Brain microvascular endothelial cell (primary cell): ENCODE measurements around the gene TMEM86B.

Experiments
- DNase-seq: peaks from one replicate; pipeline ENCODE4 v3.0.0-alpha.2; 2020
- H3K27ac ChIP-seq: fragments of 250-450 bp; sonication (Bioruptor Pico); 2 replicates; pipeline ENCODE4 v1.5.1; 2020; ENCODE audit warnings: mild to moderate bottlenecking, moderate library complexity
- H3K27me3 ChIP-seq: fragments of 250-450 bp; sonication (Bioruptor Pico); replicated peaks from 2 replicates; pipeline ENCODE4 v1.5.1; 2020; ENCODE audit warnings: mild to moderate bottlenecking
- H3K36me3 ChIP-seq: fragments of 250-450 bp; sonication (Bioruptor Pico); replicated peaks from 2 replicates; pipeline ENCODE4 v1.5.1; 2020; ENCODE audit warnings: mild to moderate bottlenecking
- H3K4me3 ChIP-seq: 2 replicates; pipeline ENCODE4 v1.5.1; 2011; ENCODE audit warnings: low read depth, mild to moderate bottlenecking, control low read depth, low read length, moderate library complexity
- in situ Hi-C: cut with HindIII; loops from 2 replicates; pipeline ENCODE4 v1.10.0; 2017; ENCODE audit warnings: low sequenced_read_pairs, low pct_ligation_motif_present
- TF ChIP-seq, protein P1 (sequence below): IDR thresholded peaks from 2 replicates; pipeline ENCODE4 v1.5.1; 2011; ENCODE audit warnings: low read depth, mild to moderate bottlenecking, moderate library complexity, low read length, control low read depth, inconsistent platforms; ENCODE audit errors: missing control alignments

Gene TMEM86B

DNA sequence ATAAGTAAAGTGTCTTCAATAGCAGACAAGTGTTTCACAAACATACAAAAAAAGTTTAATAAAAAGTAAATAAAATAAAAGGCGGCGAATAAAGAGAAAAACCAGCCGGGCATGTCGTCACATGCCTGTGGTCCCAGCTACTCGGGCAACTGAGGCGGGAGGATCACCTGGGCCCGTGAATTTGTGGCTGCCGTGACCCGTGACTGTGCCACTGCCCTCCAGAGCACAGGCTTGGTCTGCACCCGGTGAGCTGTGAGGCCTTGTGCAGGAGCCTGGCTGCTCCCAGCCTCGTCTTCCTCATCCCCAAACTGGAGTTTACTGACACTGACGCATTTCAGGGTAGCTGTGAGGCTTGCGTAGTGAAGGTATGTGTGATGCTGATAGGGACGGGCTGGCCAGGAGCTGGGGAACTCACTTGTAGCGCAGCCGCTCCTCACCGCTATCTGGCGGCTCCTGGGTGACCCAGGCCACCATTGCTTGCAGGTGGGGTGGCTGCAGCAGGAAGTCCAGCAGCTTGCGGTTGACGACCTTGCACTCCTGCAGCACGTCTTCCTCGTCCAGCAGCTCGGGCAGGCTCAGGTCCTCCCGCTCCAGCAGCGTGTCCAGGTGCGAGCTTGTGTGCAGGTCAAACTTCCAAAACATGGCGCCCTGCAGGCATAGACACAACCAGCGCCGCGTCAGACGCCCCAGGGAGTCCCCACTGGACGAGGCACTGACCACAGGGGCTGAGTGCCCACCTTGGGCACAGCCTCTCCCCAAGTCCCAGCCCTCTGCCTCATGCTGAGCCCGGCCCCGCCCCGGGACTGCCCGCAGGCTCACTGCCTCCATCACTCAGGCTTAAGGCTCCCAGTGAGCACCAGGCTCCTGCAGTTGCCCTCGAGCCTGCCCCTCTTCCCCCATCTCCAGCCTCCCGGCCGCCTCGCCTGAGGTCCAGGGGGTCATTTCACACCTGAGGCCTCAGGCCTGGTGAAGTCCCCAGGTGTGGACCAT, 18.2 kb upstream of the TMEM86B start:
- in situ Hi-C loops = no loop called here
- TF ChIP-seq, protein P1, sequence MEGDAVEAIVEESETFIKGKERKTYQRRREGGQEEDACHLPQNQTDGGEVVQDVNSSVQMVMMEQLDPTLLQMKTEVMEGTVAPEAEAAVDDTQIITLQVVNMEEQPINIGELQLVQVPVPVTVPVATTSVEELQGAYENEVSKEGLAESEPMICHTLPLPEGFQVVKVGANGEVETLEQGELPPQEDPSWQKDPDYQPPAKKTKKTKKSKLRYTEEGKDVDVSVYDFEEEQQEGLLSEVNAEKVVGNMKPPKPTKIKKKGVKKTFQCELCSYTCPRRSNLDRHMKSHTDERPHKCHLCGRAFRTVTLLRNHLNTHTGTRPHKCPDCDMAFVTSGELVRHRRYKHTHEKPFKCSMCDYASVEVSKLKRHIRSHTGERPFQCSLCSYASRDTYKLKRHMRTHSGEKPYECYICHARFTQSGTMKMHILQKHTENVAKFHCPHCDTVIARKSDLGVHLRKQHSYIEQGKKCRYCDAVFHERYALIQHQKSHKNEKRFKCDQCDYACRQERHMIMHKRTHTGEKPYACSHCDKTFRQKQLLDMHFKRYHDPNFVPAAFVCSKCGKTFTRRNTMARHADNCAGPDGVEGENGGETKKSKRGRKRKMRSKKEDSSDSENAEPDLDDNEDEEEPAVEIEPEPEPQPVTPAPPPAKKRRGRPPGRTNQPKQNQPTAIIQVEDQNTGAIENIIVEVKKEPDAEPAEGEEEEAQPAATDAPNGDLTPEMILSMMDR = no peak
- DNase-seq = no peak
- Histone ChIP-seq H3K27ac (no peak overlapping the region), H3K27me3 (no peaks in the 10 kb centered on the region), H3K36me3 (peaks cover 36% of the 10 kb centered on the region), H3K4me3 (no peak overlapping the region)

DNA sequence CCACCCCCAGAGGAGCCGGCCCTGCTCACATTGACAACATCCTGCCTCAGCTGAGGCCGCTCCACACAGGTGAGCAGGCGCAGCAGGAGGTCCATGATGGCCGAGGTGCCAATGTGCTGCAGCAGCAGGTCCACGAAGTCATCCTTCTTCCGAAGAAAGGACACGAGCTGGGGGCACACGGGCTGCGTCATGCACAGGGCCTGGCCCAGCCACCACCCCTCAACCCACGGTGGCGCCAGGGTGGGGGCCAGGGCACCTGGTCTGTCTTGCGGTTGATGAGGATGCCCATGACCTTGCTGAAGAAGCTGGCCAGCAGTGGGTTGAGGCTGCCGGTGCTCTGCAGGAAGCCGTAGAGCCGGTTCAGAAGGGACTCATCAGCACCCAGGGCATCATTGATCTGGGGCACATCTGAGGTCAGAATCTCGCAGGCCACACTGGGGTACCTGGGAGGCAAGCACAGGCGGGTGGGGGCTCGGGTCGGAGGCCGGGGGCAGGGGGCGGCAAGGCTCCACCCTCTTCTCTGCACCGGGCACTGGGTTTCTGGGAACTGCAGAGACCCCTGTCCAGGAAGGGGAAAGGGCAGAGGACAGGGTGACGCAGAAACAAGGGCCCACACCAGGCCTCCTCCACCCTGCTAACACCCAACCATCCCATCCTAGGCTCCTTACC, 16.8 kb upstream of the TMEM86B start:
- no peak for DNase-seq
- H3K27me3 ChIP-seq = no peaks in the 10 kb centered on the region
- TF ChIP-seq, protein P1 = no peak
- peaks cover 47% of the 10 kb centered on the region for H3K36me3 ChIP-seq
- in situ Hi-C loops = no loop called here
- H3K27ac ChIP-seq = no peak overlapping the region
- no peak overlapping the region for H3K4me3 ChIP-seq

DNA sequence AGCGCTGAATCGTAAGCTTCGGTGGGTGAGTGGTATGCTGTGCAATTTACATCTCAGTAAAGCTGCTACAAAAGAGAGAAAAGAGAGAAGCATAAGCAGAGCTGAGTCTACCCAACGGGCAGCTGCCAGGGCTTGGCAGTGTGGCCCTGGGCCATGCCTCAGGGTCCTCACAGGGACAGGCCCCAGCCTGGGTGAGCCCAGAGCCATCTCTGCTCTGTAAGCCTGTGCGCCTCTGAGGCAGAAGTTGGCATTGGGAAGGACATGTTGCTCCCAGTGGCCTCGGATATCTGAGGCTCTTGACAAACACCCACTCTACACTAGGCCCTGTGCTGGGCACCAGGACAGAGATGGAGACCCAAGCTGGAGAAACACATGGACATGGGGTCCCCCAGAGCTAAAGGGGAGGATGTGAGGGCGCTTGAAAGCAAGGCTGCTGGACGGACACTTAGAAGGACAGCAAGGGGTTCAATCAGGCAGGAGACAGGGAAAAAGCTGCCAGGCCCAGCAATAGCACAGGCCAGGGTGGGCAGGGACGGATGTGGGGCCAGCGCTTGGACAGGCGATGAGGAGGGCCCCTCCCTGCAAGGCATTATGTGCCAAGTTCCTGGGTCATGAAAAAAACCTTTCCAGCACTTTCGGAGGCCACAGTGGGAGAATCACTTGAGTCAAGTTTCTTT, 15.6 kb upstream of the TMEM86B start:
- in situ Hi-C loops = no loop called here
- H3K36me3 ChIP-seq = peaks cover 58% of the 10 kb centered on the region
- no peaks in the 10 kb centered on the region for H3K27me3 ChIP-seq
- no peak overlapping the region for H3K4me3 ChIP-seq
- TF ChIP-seq, protein P1 = no peak
- H3K27ac ChIP-seq = no peak overlapping the region
- DNase-seq = no peak

DNA sequence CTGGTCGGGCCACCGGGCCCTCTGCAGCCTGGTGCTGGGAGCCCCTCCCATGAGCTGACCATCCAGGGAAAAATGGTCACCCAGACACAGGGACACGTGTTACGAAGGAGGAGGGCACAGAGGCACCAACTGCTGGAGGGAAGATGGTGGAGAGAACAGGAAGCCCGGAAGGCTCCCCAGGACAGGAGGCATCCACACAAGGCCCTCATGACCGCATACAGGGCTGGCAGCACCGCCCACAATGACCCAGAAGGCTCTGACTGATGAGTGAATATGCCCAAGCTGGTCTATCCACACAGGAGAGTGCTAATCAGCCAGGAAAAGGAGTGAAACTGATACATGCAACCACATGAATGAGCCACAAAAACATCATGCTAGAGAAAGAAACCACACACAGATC, 14.0 kb upstream of the TMEM86B start:
- H3K36me3 ChIP-seq = peaks cover 73% of the 10 kb centered on the region
- H3K27me3 ChIP-seq = no peaks in the 10 kb centered on the region
- no peak for DNase-seq
- no peak overlapping the region for H3K4me3 ChIP-seq
- TF ChIP-seq, protein P1 = no peak
- H3K27ac ChIP-seq = no peak overlapping the region
- in situ Hi-C loops = no loop called here

DNA sequence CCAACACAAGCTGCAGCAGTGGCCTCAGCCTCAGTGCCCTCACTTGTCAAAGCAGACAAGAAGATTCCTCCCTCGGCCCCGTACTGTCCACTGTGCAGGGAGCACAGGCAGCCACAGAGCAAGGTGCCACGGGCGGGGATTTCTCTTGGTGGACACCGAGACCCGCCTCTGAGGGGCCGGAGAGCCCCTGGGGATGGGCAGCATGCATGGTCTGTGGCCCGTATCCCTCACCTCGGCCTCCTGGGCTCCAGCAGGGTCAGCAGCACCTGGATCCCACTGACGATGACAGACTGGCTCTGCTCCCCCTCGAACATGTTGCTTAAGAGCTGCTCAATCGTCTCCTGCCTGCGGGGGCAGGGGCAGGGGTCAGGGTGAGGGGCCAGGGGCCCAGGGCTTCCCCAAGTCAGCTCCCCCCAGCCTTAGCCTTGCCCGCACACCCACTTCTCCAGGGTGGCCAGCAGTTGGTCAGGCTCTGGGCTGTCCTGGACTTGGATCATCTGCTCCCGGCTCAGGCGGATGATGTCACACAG, 13.4 kb upstream of the TMEM86B start:
- Histone ChIP-seq H3K36me3 (peaks cover 78% of the 10 kb centered on the region), H3K27ac (no peak overlapping the region), H3K27me3 (no peaks in the 10 kb centered on the region), H3K4me3 (no peak overlapping the region)
- in situ Hi-C loops = no loop called here
- DNase-seq = no peak
- TF ChIP-seq, protein P1 = no peak
